Kidney tubule cell (primary cell): ENCODE data around the gene SERTAD2.
A peak's percentile ranks its signal among the peaks of the same experiment; 100 is the strongest.

Experiments used
- DNase-seq: peaks from one replicate; pipeline ENCODE4 v3.0.0-alpha.2; 2018; ENCODE audit warnings: low spot score

SERTAD2 gene

GRCh38 chr2:64607381-64608304, 46.1 kb downstream of the SERTAD2 start:
- peak; percentile 10 for DNase-seq

DNA sequence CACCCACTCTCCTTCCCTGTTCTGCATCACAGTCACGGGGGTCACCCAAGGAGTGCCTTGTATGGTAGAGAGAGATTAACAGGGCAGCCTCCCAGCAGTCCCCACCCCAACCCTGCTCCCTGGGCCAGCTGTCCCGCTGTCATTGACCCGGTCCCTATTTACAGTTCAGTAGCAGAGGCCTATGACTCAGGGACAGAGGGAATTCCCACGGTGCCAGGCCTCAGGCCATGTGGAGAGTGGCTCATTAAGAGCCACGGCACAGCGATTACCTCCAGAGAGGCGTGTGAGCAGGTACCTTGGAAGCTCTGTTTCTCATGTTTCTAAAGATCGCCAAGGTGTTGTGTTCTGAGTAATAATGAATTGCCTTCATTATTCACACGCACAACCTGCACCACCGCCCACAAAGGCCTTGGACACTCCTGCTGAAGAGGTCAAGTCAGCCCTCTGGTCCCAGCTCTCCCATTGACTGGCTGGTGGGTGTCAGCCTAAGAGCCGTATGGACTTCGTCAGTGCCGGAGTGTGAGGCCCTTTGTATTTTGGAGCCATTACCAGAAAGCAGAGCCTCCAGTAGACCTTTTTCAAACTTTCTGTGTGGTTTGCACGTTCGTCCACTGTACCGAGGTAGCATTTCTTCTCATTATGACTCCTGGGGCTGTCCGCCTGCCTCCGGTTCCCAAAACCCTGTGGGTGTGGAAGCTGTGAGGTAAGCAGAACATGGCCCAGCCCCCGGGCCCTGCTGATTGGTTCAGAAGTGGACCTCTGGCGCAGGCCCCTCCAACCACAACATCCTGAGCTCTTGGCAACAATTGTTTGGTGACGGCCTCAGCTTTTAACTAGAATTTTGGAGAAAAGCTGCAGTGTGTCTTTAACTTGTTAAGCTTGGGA, 47.0 kb downstream of the SERTAD2 start:
- DNase-seq = peak; percentile 95

GRCh38 chr2:64605991-64606478, 47.7 kb downstream of the SERTAD2 start:
- no peak for DNase-seq

DNA sequence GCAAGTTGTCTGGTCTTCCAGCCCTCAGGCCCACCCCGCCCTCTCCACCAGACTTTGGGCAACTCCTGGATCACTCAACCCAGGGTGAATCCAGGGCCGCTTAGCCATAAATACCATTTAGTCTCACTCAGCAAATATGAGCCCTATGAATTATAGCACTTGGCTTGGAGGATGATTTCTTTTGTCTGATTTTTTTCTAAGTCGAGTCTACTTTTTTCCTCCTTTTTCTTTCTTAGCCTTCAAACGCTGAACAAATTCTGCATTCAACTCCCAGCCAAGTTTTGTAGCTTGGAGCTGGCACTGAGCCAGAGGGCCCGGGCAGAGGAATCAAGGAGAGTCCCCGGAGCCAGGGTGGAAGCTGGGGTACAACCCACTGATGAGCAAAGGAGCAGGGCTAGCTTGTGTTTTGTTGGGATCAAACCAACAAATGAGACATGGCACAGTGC, 48.7 kb downstream of the SERTAD2 start:
- no peak for DNase-seq

DNA sequence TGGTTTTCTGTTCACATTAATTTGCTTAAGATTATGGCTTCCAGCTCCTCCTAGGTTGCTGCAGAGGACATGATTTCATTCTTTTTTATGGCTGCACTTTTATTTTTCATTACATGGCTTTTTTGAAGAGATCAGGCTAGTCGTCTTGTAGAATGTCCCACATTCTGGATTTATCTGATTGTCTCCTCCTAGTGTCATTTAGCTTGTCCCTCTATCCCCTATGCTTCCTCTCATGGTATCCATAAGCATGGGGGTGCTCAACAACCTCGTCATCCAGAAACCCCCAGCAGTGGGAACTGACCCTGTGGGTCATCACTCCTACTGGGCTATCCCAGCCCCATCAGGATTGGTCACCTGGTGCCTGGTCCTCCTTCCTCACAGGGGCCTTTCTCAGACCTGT, 49.6 kb downstream of the SERTAD2 start:
- no peak for DNase-seq

DNA sequence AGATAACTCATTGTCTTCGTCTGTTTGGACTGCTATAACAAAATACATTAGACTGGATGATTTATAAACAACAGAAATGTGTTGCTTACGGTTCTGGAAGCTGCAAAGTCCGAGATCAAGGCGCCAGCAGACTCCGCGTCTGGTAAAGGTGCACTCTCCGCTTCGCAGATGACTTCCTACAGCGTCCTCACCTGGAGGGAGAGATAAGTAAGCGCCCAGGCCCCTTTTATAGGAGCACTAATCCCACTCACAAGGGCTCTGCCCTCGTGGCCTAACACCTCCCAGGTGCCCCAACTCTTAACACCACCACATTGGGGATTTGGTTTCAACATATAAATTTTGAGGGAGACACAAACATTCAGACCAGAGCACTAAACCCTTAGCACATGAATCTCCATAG, 51.3 kb downstream of the SERTAD2 start:
- no peak for DNase-seq

GRCh38 chr2:64601785-64602391, 51.8 kb downstream of the SERTAD2 start:
- no peak for DNase-seq

DNA sequence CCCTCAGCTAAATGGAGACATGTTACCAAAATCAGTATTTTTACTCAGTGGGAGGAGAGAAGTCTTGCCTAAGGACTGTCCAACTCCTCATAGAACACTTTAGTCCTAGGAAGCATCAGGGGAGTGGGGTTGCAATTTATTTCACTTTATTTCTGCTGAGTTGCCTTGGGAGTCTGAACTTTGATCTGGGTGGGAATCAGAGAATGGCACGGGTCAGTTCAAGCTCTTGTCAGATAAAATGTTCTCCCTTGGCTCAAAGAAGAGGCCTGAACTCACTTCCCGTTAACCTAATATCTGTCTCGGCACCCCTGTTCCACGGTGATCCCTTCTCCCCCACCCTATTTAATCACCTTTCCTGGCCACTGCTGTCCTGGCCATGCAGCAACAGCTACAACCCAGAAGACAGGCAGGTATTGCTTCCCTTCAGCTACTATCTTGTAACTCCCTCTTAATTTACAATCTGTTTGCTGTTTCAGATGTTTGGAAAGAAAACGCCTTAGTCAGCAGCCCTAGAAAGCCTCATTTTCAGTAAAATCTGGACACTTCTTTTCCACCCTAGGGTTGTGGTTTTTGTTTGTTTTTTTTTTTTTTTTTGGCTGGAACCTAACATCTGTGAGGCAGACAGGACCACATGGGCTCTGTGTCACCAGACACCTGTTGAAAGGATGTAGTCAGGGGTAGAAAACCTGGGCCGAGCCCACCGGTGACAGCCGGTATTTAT, 52.5 kb downstream of the SERTAD2 start:
- no peak for DNase-seq

- DNase-seq = peak; percentile 26
These were observed 54.2 kb downstream of the SERTAD2 start for GRCh38 chr2:64599469-64599868.

- DNase-seq = no peak
These were observed 55.5 kb downstream of the SERTAD2 start for GRCh38 chr2:64598226-64598625.

DNA sequence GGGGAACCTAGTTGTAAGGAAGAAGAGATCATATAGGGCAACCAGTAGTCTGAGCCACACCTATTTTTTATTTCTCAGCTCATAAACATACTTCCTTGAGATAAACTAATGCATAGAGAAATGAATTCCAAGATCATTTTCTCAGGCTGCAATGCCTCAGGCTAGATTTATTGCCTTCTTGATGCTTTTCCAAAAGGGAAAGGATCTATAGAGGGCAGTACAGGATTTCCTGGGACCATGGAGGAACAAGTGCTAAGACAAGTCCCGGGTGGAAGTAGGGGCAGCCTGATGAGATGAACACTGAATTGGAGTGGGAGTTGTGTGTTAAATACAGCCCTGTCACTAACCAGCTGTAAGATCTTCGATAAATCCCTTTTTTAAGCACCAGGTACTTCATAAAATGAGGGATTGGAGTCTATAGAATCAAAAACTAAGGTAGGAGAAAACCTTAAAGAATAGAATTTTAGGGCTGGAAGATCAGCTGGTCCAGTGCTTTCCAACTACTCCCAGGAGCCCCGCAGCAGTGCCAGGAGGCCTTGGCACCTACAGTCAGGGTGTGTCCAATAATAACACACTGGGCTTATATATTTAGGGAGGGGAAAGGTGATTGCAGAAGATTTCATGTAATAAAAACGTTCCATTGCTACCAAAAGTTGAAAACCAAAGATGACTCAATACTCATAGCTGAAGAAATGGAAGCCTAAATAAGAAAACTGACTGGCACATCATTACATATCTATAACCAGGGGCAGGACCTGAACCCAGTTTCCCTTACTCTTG, 58.1 kb downstream of the SERTAD2 start:
- DNase-seq = peak; percentile 7

DNA sequence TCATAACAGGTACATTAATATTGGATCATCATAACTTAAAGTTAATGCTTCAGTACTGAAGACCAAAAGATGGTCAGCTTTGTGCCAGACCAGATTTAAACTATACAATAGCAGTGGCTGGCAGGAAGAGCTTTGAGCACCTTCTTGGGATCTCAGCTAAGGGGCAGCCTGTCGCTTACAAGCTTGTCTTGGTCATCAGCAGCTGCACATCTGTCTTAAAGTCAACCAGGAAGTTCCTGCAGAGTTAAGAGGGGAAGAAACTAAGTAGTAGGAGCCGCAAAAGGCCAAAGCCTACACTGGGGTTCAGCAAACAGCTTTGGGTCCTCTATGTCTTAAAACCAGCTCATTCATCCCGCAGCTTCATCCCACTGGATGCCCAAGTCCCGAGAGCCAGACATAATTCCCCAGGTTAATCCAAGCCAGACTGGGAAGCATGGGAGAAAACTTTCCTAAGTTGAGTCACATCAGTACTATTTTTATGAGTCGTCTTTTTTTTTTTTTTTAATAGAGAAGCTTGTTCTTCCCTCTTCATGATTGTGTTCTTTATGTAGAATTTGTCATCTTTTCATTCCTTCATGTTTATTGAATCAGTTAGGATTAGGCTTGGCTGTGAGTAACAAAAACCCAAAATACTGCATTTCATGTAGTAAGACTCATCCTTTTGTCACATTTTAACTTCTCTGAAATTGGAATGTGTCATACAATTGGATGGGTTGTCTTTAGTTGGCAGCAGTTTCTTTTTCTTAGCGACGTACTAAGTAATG, 59.3 kb downstream of the SERTAD2 start:
- peak; percentile 93 for DNase-seq

- DNase-seq = peak; percentile 50
These were observed 60.6 kb downstream of the SERTAD2 start for GRCh38 chr2:64593035-64593655.

GRCh38 chr2:64591188-64591587, 62.5 kb downstream of the SERTAD2 start:
- DNase-seq = peak; percentile 55

DNA sequence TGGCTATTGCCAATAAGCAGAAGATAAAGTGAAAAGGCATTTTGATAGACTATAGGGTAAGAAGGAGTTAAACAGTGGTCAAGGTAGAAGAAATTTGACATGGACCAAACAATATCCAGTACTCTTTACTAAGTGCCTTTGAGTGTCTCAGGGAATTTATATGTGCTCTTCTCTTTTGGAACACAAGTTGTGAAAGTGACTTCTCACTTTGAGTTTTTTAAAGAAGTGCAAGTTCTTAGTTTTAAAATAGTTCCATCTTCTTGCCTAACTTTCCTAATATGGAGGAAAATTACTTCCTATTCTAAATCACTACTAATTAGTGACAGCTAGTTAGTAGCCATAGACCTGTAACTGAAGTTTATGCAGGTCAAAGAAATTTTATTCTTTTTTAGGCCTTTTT, 66.2 kb downstream of the SERTAD2 start:
- DNase-seq = no peak

GRCh38 chr2:64586883-64587481, 66.7 kb downstream of the SERTAD2 start:
- peak; percentile 64 for DNase-seq

DNA sequence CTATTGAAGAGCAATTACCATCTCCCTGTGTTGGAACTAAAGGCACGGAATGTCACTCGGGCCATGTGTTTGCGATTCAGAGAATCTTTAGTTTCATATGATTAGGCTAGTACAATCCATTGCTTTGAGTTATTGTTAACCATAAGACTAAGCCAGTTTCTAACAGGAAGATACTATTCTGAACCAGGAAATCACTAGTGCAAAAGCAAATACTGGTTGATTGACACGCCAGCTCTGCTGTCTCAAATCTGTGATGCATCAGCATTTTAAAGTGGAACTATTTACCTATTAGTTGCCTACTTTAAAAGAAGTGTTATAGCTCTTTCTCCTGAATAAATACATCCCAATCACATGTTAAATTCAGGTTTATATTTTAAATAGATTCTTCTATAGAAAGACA, 67.7 kb downstream of the SERTAD2 start:
- no peak for DNase-seq

DNA sequence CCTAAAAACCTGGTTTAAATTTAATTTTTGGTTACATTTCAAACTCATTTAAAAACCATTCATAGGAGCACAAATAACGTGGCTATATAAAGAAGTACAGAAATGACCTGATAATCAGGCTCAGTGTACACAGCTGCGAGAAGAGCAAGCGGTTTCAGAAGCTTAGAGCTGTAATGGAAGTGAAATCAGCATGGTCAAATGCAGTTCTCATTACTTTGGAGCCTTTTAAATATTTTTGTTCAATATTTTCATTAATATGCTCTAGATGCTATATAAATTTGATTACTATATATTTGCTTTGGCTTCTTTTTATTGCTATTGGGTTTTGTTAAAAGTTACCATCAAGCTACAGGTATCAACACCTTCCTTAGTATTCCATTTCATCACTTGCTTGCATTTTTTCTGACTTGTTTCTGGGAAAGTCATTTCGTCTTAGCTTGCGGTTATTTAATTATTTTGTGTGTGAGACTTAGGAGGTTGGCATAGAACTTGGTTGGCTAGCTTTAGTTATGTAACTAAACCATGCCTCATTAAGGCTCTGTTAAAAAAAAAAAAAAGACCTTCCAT, 70.9 kb downstream of the SERTAD2 start:
- no peak for DNase-seq
